Effector memory CD8-positive, alpha-beta T cell (primary cell): ENCODE measurements around the gene KCNQ1OT1.

ENCODE experiments used
- ATAC-seq: fragments of 150-1000 bp; cut with Tn5 transposase; replicated peaks from 2 replicates; pipeline ENCODE4 v1.10.0; 2021; ENCODE audit warnings: mild to moderate bottlenecking, moderate library complexity
- DNase-seq, 3 experiments: peaks; one replicate each; pipeline ENCODE4 v3.0.0; 2021
- H3K27ac Mint-ChIP-seq, 2 donors: one replicate each; pipeline ENCODE4 v1.8.0; 2022; ENCODE audit warnings: mild to moderate bottlenecking in 2 of 2, mixed read lengths in 2 of 2, moderate library complexity in 2 of 2
- H3K27me3 Mint-ChIP-seq, 2 donors: one replicate each; pipeline ENCODE4 v1.8.0; 2022; ENCODE audit warnings: mixed read lengths in 2 of 2
- H3K36me3 Mint-ChIP-seq: one replicate; pipeline ENCODE4 v1.8.0; 2022; ENCODE audit warnings: mild to moderate bottlenecking, moderate library complexity, mixed read lengths; ENCODE audit not compliant: insufficient read depth
- H3K4me1 Mint-ChIP-seq, 2 donors: one replicate each; pipeline ENCODE4 v1.8.0; 2022; ENCODE audit warnings: low read depth in 2 of 2, mixed read lengths in 2 of 2
- H3K4me3 Mint-ChIP-seq, 2 donors: one replicate each; pipeline ENCODE4 v1.8.0; 2022; ENCODE audit warnings: mild to moderate bottlenecking in 2 of 2, mixed read lengths in 2 of 2, moderate library complexity in 2 of 2
- H3K9me3 Mint-ChIP-seq, 2 donors: one replicate each; pipeline ENCODE4 v1.8.0; 2022; ENCODE audit warnings: mixed read lengths in 2 of 2

The KCNQ1OT1 gene

GRCh38 chr11:2698386-2699184 is 1.2 kb downstream of the KCNQ1OT1 start:
- Mint-ChIP-seq H3K4me3 (peak overlapping the region; percentile 83 to 84), H3K27ac (peak overlapping the region; percentile 54 to 55), H3K4me1 (peaks cover 12 to 14% of the 10 kb centered on the region in 2 donors), H3K9me3 (no peaks in the 10 kb centered on the region), H3K36me3 (peaks cover 23% of the 10 kb centered on the region), H3K27me3 (no peaks in the 10 kb centered on the region)
- DNase-seq (no peak), ATAC-seq (no peak)

- no peak for DNase-seq
- Mint-ChIP-seq H3K4me1 (peaks cover 12 to 14% of the 10 kb centered on the region in 2 donors), H3K27me3 (no peaks in the 10 kb centered on the region), H3K36me3 (peaks cover 23% of the 10 kb centered on the region), H3K9me3 (no peaks in the 10 kb centered on the region), H3K4me3 (peak overlapping the region in 1 of 2 donors; percentile 84), H3K27ac (no peak overlapping the region)
- no peak for ATAC-seq
Observed at GRCh38 chr11:2697866-2698265, 1.9 kb downstream of the KCNQ1OT1 start.

- Mint-ChIP-seq H3K4me3 (no peak overlapping the region), H3K27me3 (no peaks in the 10 kb centered on the region), H3K27ac (no peak overlapping the region), H3K4me1 (peaks cover 12 to 14% of the 10 kb centered on the region in 2 donors), H3K9me3 (no peaks in the 10 kb centered on the region), H3K36me3 (peaks cover 23% of the 10 kb centered on the region)
- ATAC-seq (no peak), DNase-seq (no peak)
Observed at GRCh38 chr11:2696455-2696854, 3.3 kb downstream of the KCNQ1OT1 start.

- Mint-ChIP-seq H3K27me3 (no peaks in the 10 kb centered on the region), H3K36me3 (peaks cover 15% of the 10 kb centered on the region), H3K4me1 (peaks cover 13 to 14% of the 10 kb centered on the region in 2 donors), H3K27ac (no peak overlapping the region), H3K4me3 (no peak overlapping the region), H3K9me3 (no peaks in the 10 kb centered on the region)
- ATAC-seq: no peak
- no peak for DNase-seq
Observed at GRCh38 chr11:2694995-2695939, 4.5 kb downstream of the KCNQ1OT1 start.

- Mint-ChIP-seq H3K9me3 (no peaks in the 10 kb centered on the region), H3K4me1 (peaks cover 14 to 15% of the 10 kb centered on the region in 2 donors), H3K27ac (no peak overlapping the region), H3K27me3 (no peaks in the 10 kb centered on the region), H3K4me3 (no peak overlapping the region), H3K36me3 (peaks cover 10% of the 10 kb centered on the region)
- DNase-seq (no peak), ATAC-seq (no peak)
Observed at GRCh38 chr11:2694495-2694894, 5.3 kb downstream of the KCNQ1OT1 start.

- H3K27ac Mint-ChIP-seq: no peak overlapping the region
- no peaks in the 10 kb centered on the region for H3K9me3 Mint-ChIP-seq
- ATAC-seq (no peak), DNase-seq (no peak)
- peaks cover 8% of the 10 kb centered on the region in 2 donors for H3K4me1 Mint-ChIP-seq
- no peaks in the 10 kb centered on the region for H3K27me3 Mint-ChIP-seq
- H3K36me3 Mint-ChIP-seq: peaks cover 5% of the 10 kb centered on the region
- no peak overlapping the region for H3K4me3 Mint-ChIP-seq
Observed at GRCh38 chr11:2693271-2694261, 6.2 kb downstream of the KCNQ1OT1 start.

GRCh38 chr11:2691991-2692875 is 7.6 kb downstream of the KCNQ1OT1 start:
- peaks cover 4% of the 10 kb centered on the region in 2 donors for H3K4me1 Mint-ChIP-seq
- H3K27me3 Mint-ChIP-seq: no peaks in the 10 kb centered on the region
- H3K9me3 Mint-ChIP-seq: no peaks in the 10 kb centered on the region
- H3K27ac Mint-ChIP-seq: peak overlapping the region in 1 of 2 donors; percentile 54
- no peak overlapping the region for H3K4me3 Mint-ChIP-seq
- no peak for DNase-seq
- H3K36me3 Mint-ChIP-seq: peaks cover 5% of the 10 kb centered on the region
- no peak for ATAC-seq

GRCh38 chr11:2691355-2691761 is 8.4 kb downstream of the KCNQ1OT1 start:
- Mint-ChIP-seq H3K9me3 (no peaks in the 10 kb centered on the region), H3K4me1 (peaks cover 0 to 4% of the 10 kb centered on the region in 2 donors), H3K36me3 (peaks cover 5% of the 10 kb centered on the region), H3K27me3 (no peaks in the 10 kb centered on the region), H3K27ac (no peak overlapping the region), H3K4me3 (no peak overlapping the region)
- no peak for DNase-seq
- ATAC-seq: no peak

- DNase-seq: no peak
- Mint-ChIP-seq H3K9me3 (no peaks in the 10 kb centered on the region), H3K36me3 (peaks cover 5% of the 10 kb centered on the region), H3K4me3 (no peak overlapping the region), H3K27ac (no peak overlapping the region), H3K27me3 (no peaks in the 10 kb centered on the region), H3K4me1 (peaks cover 0 to 2% of the 10 kb centered on the region in 2 donors)
- no peak for ATAC-seq
Observed at GRCh38 chr11:2690596-2691354, 9.0 kb downstream of the KCNQ1OT1 start.

GRCh38 chr11:2689651-2690575 is 9.9 kb downstream of the KCNQ1OT1 start:
- H3K27ac Mint-ChIP-seq: no peak overlapping the region
- H3K27me3 Mint-ChIP-seq: no peaks in the 10 kb centered on the region
- H3K36me3 Mint-ChIP-seq: no peaks in the 10 kb centered on the region
- H3K4me1 Mint-ChIP-seq: peaks cover 0 to 2% of the 10 kb centered on the region in 2 donors
- no peak overlapping the region for H3K4me3 Mint-ChIP-seq
- DNase-seq: no peak
- no peak for ATAC-seq
- H3K9me3 Mint-ChIP-seq: no peaks in the 10 kb centered on the region
